GM12801 (cell line): ENCODE data around the gene TMED3.

ENCODE experiments used
- TF ChIP-seq, protein P1 (sequence below): IDR thresholded peaks from one replicate; pipeline ENCODE4 v1.5.1; 2011; ENCODE audit warnings: control low read depth; ENCODE audit not compliant: insufficient read length; ENCODE audit errors: extremely low read depth

TMED3 gene

DNA sequence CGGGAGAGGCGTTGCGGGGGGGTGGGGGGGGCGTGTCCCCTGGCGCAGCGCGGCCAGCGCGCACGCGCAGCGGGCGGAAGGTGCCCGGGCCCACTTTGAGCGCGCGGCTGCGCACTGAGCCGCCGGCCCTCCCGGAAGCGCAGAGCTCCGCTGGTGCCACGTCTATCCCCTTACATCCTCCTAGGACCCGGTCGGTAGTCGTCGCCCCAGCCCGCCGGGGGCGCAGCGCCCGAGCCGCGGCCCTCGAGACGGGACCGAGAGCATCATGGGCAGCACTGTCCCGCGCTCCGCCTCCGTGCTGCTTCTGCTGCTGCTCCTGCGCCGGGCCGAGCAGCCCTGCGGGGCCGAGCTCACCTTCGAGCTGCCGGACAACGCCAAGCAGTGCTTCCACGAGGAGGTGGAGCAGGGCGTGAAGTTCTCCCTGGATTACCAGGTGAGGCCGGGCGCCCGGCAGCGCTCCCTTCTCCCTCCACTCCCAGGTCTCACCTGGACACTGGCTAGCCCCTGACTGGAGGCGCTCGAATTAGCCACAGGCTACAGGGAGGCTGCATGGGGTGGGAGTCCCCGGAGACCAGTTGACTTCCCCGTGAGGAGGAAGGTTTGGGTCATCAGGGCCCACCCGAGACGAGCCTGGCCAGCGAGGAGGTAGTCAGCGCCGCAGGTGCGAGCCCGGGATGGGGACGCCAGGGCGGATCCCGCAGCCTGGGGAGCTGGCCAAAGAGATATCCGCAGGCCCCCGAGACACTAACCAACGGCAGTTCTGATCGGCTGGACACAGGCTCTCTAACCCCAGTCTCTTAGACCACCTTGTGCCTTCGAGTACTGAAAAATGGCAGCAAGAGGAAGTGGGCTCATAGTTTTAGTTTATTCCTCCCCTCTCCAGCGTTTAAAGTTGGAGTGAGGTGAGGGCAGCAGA lies at the start of gene TMED3:
Gene TMED3, plus strand, starts transcription at position 128 of the 916 bp plus-strand sequence. Its CDS starts 138 bp downstream, at position 266.
- TF ChIP-seq, protein P1, sequence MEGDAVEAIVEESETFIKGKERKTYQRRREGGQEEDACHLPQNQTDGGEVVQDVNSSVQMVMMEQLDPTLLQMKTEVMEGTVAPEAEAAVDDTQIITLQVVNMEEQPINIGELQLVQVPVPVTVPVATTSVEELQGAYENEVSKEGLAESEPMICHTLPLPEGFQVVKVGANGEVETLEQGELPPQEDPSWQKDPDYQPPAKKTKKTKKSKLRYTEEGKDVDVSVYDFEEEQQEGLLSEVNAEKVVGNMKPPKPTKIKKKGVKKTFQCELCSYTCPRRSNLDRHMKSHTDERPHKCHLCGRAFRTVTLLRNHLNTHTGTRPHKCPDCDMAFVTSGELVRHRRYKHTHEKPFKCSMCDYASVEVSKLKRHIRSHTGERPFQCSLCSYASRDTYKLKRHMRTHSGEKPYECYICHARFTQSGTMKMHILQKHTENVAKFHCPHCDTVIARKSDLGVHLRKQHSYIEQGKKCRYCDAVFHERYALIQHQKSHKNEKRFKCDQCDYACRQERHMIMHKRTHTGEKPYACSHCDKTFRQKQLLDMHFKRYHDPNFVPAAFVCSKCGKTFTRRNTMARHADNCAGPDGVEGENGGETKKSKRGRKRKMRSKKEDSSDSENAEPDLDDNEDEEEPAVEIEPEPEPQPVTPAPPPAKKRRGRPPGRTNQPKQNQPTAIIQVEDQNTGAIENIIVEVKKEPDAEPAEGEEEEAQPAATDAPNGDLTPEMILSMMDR: no peak

GRCh38 chr15:79261836-79262235 lies 49.1 kb upstream of the TMED3 start:
- TF ChIP-seq, protein P1: no peak

- TF ChIP-seq, protein P1: no peak
These were observed 45.7 kb upstream of the TMED3 start for GRCh38 chr15:79265167-79265566.

DNA sequence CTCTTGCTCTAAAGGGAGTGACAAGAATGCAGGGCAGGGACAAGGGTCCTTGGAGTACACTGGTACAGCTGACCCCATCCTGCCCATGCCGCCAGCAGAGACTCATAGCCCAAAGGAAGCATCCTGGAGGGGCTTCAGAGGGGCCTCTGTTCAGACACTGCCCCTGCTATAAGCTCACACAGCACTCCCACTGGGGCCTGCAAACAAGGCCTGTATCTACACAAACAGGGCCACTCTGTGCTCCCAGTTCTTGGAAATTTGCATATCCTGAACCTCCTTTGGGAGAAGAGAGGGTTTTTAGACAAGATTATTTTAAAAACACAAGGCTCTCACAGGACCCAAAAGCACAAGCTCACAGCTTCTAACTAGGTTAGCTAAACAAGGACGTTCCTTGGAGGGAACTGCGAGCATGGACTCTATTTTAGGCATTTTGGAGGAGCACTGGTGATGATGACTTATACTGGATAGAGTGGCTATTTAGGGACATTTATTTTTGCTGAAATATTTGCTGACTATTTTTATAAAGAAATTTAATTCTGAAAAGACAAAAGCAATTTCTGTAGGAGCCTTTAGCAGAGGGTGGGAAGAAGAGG lies 44.8 kb upstream of the TMED3 start:
- TF ChIP-seq, protein P1: no peak

DNA sequence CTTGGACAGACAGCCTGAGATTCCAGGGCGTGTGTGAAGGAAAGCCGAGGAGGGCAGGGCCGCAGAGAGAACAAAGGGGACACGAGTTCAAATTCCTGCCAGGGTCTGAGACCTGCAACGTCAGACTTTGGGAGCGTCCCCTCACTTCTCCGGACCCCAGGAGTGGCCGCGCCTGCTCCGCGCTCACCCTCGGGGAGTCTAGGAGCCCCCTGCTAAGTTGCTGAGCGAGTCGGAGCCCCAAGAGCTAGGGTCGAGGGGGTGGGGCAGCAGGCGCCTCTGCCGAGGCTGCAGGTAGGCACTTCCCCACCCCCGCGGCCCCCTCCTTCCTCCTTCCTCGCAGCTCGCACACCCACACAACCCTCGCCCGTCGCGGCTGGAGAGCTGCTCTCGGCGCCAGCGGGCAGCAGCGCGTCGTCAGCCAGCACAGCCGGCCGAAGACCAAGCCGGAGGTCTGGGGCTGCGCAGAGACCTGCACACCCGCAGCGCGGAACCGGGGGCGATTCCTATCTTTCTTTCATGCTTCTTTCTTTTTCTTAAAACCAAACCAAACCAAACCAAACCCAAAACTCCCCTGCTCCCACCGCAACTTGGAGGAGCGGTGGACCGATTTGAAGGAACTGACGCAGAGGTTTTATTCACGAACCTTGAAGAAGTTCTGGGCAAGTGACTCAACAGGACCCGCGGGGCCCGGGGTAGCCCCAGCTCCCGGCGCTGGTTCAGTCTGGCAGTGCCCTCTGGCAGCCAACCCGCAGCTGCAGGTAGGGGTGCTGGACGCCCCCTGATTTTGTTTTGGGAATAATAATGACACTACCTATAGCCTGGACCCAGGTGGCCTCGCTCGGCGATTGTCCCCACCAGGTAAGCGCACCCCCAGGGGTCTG lies 28.3 kb upstream of the TMED3 start, which contains the start of gene ANKRD34C:
Gene ANKRD34C, plus strand, starts transcription at position 352 of the 881 bp plus-strand sequence. CDS start 10,563 bp downstream, outside the sequence.
- TF ChIP-seq, protein P1: no peak

GRCh38 chr15:79283252-79284048 lies 27.5 kb upstream of the TMED3 start:
- TF ChIP-seq, protein P1: no peak
